OCI-LY3 (cell line): ENCODE results near the gene ORAI1.

Source experiments
- CTCF ChIP-seq: fragments of 200-600, 300-600 bp; sonication (generic); IDR thresholded peaks from 2 replicates; pipeline ENCODE4 v1.5.1; 2014; ENCODE audit warnings: antibody characterized with exemption, low read length, low read depth
- EZH2phosphoT487 ChIP-seq: fragments of 200-600 bp; shearing (Covaris generic); IDR thresholded peaks from 2 replicates; pipeline ENCODE4 v1.6.1; 2018; ENCODE audit warnings: antibody characterized with exemption, mixed run types, low read depth

GRCh38 chr12:121579190-121579791 is 47.0 kb upstream of the ORAI1 start:
- TF ChIP-seq CTCF = no peak
- TF ChIP-seq EZH2phosphoT487 = no peak
